Esophagus squamous epithelium (tissue), 5 donors: ENCODE measurements around the gene SCAF11. TPM values are rescaled to one million over a fixed set of nuclear protein-coding genes. Genes with fewer than 3 reads are reported as not detected.

ENCODE experiments used
- DNase-seq: peaks from one replicate; lab custom pipeline; 2025; lab: John Stamatoyannopoulos, UW
- H3K27ac ChIP-seq, 4 donors: fragments of 200-600 bp; sonication (generic); one replicate each; pipeline ENCODE4 v1.5.1; 2016 to 2019; ENCODE audit warnings: mild to moderate bottlenecking in 1 of 4
- H3K27me3 ChIP-seq, 4 donors: fragments of 200-600 bp; sonication (generic); 1 replicate in 3 of 4; 2 replicates in 1 of 4; pipeline versions ENCODE4 v1.5.1 to v1.6.0; 2017 to 2021; ENCODE audit warnings: antibody characterized with exemption in 1 of 4
- H3K36me3 ChIP-seq, 3 donors: fragments of 200-600 bp; sonication (generic); one replicate each; pipeline ENCODE4 v1.5.1; 2016 to 2019
- H3K4me1 ChIP-seq, 3 donors: fragments of 200-600 bp; sonication (generic); one replicate each; pipeline ENCODE4 v1.5.1; 2017 to 2019
- H3K4me3 ChIP-seq, 4 donors: fragments of 200-600 bp; sonication (generic); 1 replicate in 3 of 4; 2 replicates in 1 of 4; pipeline ENCODE4 v1.5.1; 2016 to 2019; ENCODE audit warnings: mild to moderate bottlenecking in 2 of 4, moderate library complexity in 1 of 4
- H3K9me3 ChIP-seq, 3 donors: fragments of 200-600 bp; sonication (generic); one replicate each; pipeline ENCODE4 v1.5.1; 2016 to 2019
- CTCF ChIP-seq, 6 experiments: fragments of 450-650 bp in 4 of 6; fragments of 200-600 bp in 2 of 6; sonication (generic) in 2 of 6; IDR thresholded peaks; one replicate each; pipeline ENCODE4 v1.5.1; 2016 to 2019; ENCODE audit warnings: antibody characterized with exemption in 6 of 6, mild to moderate bottlenecking in 4 of 6, moderate library complexity in 4 of 6
- POLR2A ChIP-seq, 4 donors: fragments of 450-650 bp; IDR thresholded peaks; one replicate each; pipeline ENCODE4 v1.6.1; 2017; ENCODE audit warnings: antibody characterized with exemption in 4 of 4, mild to moderate bottlenecking in 4 of 4, moderate library complexity in 3 of 4
- WGBS, 2 donors: methylation state at CpG; one replicate each; pipeline ENCODE4 v1.1.5; 2018; 5-methylcytosine and 5-hydroxymethylcytosine counted together
- intact Hi-C: fragments of 100-400 bp; cut with DNase I; formaldehyde crosslinking; loops from one replicate; pipeline ENCODE4 v1.15.0; 2022
- total RNA-seq, 4 donors: library from RNA; depleted of rRNA; stranded (reverse); fragments of >200 nt; gene quantifications; one replicate each; pipeline ENCODE4 v1.1.0, GENCODE V29; 2016
- donor health status: DM: yes; HTN: yes; CAD: no.

SCAF11 gene
- total RNA-seq, 4 donors from 2014 or later = 65.9 to 123 (median 101) TPM

- intact Hi-C loops = no loop called here
- 85 to 88% methylated on average over 5 of the region's 5 CpGs for WGBS, 2 donors
- no peaks in the 10 kb centered on the region for H3K9me3 ChIP-seq
Measured at GRCh38 chr12:45959025-45959424, 31.3 kb downstream of the SCAF11 start.

GRCh38 chr12:45948546-45948945 is 41.8 kb downstream of the SCAF11 start:
- intact Hi-C loops = no loop called here
- Histone ChIP-seq H3K4me3 (no peak overlapping the region), H3K36me3 (peaks cover 0 to 79% (median 0%) of the 10 kb centered on the region in 3 donors), H3K27me3 (no peaks in the 10 kb centered on the region), H3K4me1 (no peaks in the 10 kb centered on the region), H3K9me3 (no peaks in the 10 kb centered on the region), H3K27ac (no peak overlapping the region)
- TF ChIP-seq CTCF (IDR thresholded peaks at IDR 0.05) = no peak
- TF ChIP-seq POLR2A (IDR thresholded peaks at IDR 0.05) = no peak
- no peak for DNase-seq

More at GRCh38 chr12:45959025-45959424, 31.3 kb downstream of the SCAF11 start:
- TF ChIP-seq POLR2A (IDR thresholded peaks at IDR 0.05) = no peak
- H3K27ac ChIP-seq = no peak overlapping the region
- H3K36me3 ChIP-seq = peaks cover 0 to 62% (median 0%) of the 10 kb centered on the region in 3 donors
- no peaks in the 10 kb centered on the region for H3K27me3 ChIP-seq
- DNase-seq = no peak
- H3K4me3 ChIP-seq = no peak overlapping the region
- no peaks in the 10 kb centered on the region for H3K4me1 ChIP-seq

GRCh38 chr12:45946435-45946834 is 43.9 kb downstream of the SCAF11 start:
- 81 to 90% methylated on average over 1 of the region's 1 CpG for WGBS, 2 donors
- Histone ChIP-seq H3K4me3 (no peak overlapping the region), H3K9me3 (no peaks in the 10 kb centered on the region), H3K36me3 (peaks cover 0 to 82% (median 0%) of the 10 kb centered on the region in 3 donors), H3K27me3 (no peaks in the 10 kb centered on the region), H3K4me1 (no peaks in the 10 kb centered on the region), H3K27ac (no peak overlapping the region)
- intact Hi-C loops = no loop called here
- no peak for DNase-seq
- no peak for TF ChIP-seq CTCF (IDR thresholded peaks at IDR 0.05)
- no peak for TF ChIP-seq POLR2A (IDR thresholded peaks at IDR 0.05)

- Histone ChIP-seq H3K4me1 (no peaks in the 10 kb centered on the region), H3K27ac (no peak overlapping the region), H3K9me3 (no peaks in the 10 kb centered on the region), H3K4me3 (no peak overlapping the region), H3K27me3 (no peaks in the 10 kb centered on the region), H3K36me3 (peaks cover 0 to 91% (median 0%) of the 10 kb centered on the region in 3 donors)
- no peak for DNase-seq
- intact Hi-C loops = no loop called here
- no peak for TF ChIP-seq POLR2A (IDR thresholded peaks at IDR 0.05)
- no peak for TF ChIP-seq CTCF (IDR thresholded peaks at IDR 0.05)
- 100% methylated on average over 1 of the region's 1 CpG for WGBS, 2 donors
Measured at GRCh38 chr12:45944771-45945170, 45.6 kb downstream of the SCAF11 start.

GRCh38 chr12:45939759-45940158 is 50.6 kb downstream of the SCAF11 start:
- Histone ChIP-seq H3K27ac (no peak overlapping the region), H3K27me3 (no peaks in the 10 kb centered on the region), H3K4me1 (no peaks in the 10 kb centered on the region), H3K4me3 (no peak overlapping the region), H3K9me3 (no peaks in the 10 kb centered on the region), H3K36me3 (peaks cover 0 to 68% (median 0%) of the 10 kb centered on the region in 3 donors)
- TF ChIP-seq POLR2A (IDR thresholded peaks at IDR 0.05) (no peak), CTCF (IDR thresholded peaks at IDR 0.05) (no peak)
- no peak for DNase-seq
- intact Hi-C loops = no loop called here
- WGBS, 2 donors = 72 to 83% methylated on average over 2 of the region's 2 CpGs

GRCh38 chr12:45938566-45938965 is 51.8 kb downstream of the SCAF11 start:
- H3K4me3 ChIP-seq = no peak overlapping the region
- DNase-seq = no peak
- H3K4me1 ChIP-seq = peaks cover 0 to 6% (median 0%) of the 10 kb centered on the region in 3 donors
- no peak overlapping the region for H3K27ac ChIP-seq
- TF ChIP-seq POLR2A (IDR thresholded peaks at IDR 0.05) (no peak), CTCF (IDR thresholded peaks at IDR 0.05) (no peak)
- peaks cover 0 to 59% (median 0%) of the 10 kb centered on the region in 3 donors for H3K36me3 ChIP-seq
- H3K9me3 ChIP-seq = no peaks in the 10 kb centered on the region
- intact Hi-C loops = no loop called here
- H3K27me3 ChIP-seq = no peaks in the 10 kb centered on the region
- WGBS, 2 donors = 52 to 61% methylated on average over 2 of the region's 2 CpGs
